Memory B cell (primary cell): ENCODE data around the gene VILL.
"Not testable (repeated sequence)": the region's sequence is repeated elsewhere in the genome, so short reads cannot be mapped to it uniquely, and the experiment has no call there.

ENCODE experiments used
- ATAC-seq: fragments of 150-1000 bp; cut with Tn5 transposase; 2 replicates; pipeline ENCODE4 v1.10.0; 2021; ENCODE audit warnings: low read depth, mild to moderate bottlenecking, moderate library complexity
- DNase-seq, 2 donors: peaks; one replicate each; pipeline ENCODE4 v3.0.0; 2022; ENCODE audit warnings: low spot score in 2 of 2
- H3K27ac Mint-ChIP-seq: one replicate; pipeline ENCODE4 v1.8.0; 2022; ENCODE audit warnings: mild to moderate bottlenecking, moderate library complexity, mixed read lengths
- H3K27me3 Mint-ChIP-seq: one replicate; pipeline ENCODE4 v1.8.0; 2022; ENCODE audit warnings: mixed read lengths
- H3K36me3 Mint-ChIP-seq: one replicate; pipeline ENCODE4 v1.8.0; 2022; ENCODE audit warnings: mild to moderate bottlenecking, mixed read lengths
- H3K4me1 Mint-ChIP-seq: one replicate; pipeline ENCODE4 v1.8.0; 2022; ENCODE audit warnings: mixed read lengths
- H3K4me3 Mint-ChIP-seq: one replicate; pipeline ENCODE4 v1.8.0; 2022; ENCODE audit warnings: mild to moderate bottlenecking, moderate library complexity, mixed read lengths
- H3K9me3 Mint-ChIP-seq: one replicate; pipeline ENCODE4 v1.8.0; 2022; ENCODE audit warnings: mixed read lengths

VILL gene

DNA sequence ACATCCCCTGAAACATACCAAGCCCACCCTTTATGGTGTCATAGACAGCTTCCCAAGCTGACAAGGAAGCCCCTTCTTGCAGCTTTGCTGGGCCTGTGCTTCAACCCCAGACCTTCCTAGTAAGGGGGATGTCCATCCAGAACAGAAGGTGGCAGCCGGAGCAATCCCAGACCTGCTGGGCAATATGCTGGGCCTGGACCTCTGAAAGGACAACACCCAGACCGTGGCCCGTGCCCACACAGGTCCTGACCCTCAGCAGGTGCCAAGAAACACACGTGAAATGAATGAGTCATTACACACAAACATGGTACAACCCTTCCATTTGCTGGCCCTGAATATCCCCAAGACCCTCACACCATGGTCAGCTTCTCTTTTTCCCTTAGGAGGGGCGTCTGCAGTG, 19.8 kb upstream of the VILL start:
- no peak for DNase-seq

DNA sequence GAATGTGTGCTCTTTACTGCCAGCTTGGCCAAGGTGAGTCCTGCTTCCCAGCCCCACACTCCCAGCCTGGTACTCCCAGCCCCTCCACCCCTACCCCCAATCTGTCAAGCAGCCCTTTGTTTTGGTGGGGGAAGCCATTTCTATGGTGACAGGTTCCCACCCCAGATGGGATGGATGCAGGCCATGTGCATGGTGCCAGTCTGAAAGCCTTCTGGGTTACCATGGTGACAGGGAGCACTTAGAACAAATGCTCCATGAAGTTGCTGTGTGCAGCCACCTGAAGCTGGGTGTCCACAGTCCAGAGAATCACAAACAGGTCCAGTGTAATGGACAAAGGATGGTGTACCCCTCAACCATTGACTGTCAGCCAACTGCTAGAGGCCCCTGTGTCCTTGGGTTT, 19.1 kb upstream of the VILL start:
- Mint-ChIP-seq H3K36me3 (no peaks in the 10 kb centered on the region), H3K4me1 (peaks cover 4% of the 10 kb centered on the region), H3K27me3 (peaks cover 7% of the 10 kb centered on the region), H3K4me3 (no peak overlapping the region), H3K9me3 (no peaks in the 10 kb centered on the region), H3K27ac (no peak overlapping the region)
- ATAC-seq (no peak), DNase-seq (no peak)

More for the DNA sequence above, 19.8 kb upstream of the VILL start:
- Mint-ChIP-seq H3K27me3 (peaks cover 7% of the 10 kb centered on the region), H3K4me3 (no peak overlapping the region), H3K36me3 (no peaks in the 10 kb centered on the region), H3K4me1 (peaks cover 4% of the 10 kb centered on the region), H3K27ac (no peak overlapping the region), H3K9me3 (no peaks in the 10 kb centered on the region)
- ATAC-seq, result no peak

DNA sequence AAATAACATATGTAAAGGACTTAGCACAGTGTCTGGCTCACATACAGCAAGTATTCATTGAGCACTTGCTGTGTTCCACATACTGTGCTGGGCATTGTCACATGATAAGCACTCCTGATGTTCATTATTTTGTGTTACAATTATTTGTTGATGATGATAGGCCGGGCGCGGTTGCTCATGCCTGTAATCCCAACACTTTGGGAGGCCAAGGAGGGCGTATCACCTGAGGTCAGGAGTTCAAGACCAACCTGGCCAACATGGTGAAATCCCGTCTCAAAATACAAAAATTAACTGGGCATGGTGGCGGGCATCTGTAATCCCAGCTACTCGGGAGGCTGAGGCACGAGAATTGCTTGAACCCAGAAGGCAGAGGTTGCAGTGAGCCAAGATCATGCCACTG, 18.5 kb upstream of the VILL start:
- not testable (repeated sequence) for H3K36me3 Mint-ChIP-seq, ATAC-seq, H3K4me3 Mint-ChIP-seq, H3K27me3 Mint-ChIP-seq, H3K9me3 Mint-ChIP-seq, DNase-seq, H3K27ac Mint-ChIP-seq, H3K4me1 Mint-ChIP-seq

DNA sequence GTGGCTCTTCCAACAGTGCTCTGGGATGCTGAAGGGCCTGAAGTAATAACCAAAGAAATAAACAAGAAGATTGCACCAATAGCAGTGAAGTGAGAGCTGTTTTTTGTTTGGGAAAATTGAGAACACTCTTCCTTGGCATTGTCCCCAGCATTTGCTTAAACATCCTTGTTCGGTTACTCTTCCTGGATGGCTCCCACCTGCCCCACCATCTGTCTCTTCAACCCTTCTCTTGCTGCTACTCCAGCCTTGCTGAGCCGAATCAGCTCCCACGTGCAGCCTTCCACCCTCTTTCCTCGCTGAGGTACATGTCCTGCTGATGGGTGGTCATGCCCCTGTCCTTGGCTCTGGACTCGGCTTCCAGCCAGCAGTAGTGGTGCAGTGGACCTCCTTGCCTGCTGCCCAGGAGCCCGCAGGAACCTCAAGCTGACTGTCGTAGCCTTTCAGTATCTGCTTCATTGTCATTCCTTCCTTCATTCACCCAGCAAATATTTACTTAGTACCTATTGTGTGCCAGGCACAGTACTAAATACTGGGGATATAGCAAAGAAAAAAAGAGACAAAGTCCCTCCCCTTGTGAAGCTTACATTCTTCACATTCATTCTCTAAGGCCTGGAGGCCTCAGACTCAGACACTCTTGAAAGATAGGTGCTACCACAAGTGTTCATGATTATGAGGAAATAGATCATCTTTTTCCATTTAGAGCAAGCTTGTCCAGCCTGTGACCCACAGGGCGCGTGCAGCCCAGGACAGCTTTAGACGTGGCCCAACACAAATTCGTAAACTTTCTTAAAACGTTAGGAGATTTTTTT, 17.1 kb upstream of the VILL start:
- DNase-seq (no peak), ATAC-seq (no peak)
- Mint-ChIP-seq H3K27me3 (peaks cover 5% of the 10 kb centered on the region), H3K36me3 (no peaks in the 10 kb centered on the region), H3K27ac (no peak overlapping the region), H3K4me3 (no peak overlapping the region), H3K4me1 (peaks cover 4% of the 10 kb centered on the region), H3K9me3 (no peaks in the 10 kb centered on the region)

DNA sequence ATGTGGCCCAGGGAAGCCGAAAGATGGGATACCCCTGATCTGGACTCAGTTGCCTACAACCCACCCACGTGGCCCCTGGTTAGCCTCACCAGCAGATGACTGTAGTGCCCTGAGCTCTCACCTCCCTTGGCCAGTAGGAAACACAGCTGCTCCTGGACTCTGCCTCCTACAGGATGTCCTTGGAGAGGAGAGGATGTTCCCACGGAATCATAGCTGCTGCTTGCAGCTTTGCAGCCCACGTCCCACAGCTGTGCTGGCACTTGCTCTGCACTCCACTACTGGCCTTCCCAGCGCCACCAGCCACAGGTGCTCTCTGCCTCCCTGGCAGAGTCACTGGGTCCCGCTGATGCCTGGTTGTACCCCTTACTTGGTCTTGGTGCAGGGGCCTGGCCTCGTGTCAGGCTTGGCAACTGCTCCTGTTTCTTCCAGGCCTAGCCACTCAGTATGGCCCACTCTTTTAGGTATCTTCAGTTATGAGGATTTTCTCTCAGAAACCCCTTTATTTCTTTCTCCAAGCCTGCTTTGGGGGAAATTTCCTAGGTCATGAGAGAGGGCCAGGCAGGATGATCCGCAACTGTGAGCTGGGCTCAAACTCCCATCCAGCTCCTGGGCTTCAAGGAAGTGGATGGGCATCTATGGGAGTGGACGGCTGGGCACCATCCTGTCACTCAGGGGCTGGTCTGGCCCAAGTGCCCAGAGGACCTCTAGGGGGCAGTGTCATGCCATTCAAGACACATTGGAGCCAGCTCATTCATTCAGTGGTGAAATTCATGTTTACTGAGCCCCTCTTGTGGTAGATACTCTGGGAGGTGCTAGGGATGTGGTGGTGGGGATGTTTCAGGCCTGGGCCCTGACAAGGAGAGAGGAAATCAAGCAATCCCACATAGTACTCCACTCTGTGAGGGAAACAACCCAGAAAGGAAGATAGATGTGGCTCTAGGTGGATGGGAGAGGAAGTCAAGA, 16.2 kb upstream of the VILL start:
- H3K9me3 Mint-ChIP-seq, result no peaks in the 10 kb centered on the region
- H3K36me3 Mint-ChIP-seq, result no peaks in the 10 kb centered on the region
- H3K27ac Mint-ChIP-seq, result no peak overlapping the region
- peaks cover 4% of the 10 kb centered on the region for H3K4me1 Mint-ChIP-seq
- peak; percentile 55 to 59 for DNase-seq
- ATAC-seq, result peak; percentile 92
- H3K27me3 Mint-ChIP-seq, result peaks cover 7% of the 10 kb centered on the region
- no peak overlapping the region for H3K4me3 Mint-ChIP-seq

DNA sequence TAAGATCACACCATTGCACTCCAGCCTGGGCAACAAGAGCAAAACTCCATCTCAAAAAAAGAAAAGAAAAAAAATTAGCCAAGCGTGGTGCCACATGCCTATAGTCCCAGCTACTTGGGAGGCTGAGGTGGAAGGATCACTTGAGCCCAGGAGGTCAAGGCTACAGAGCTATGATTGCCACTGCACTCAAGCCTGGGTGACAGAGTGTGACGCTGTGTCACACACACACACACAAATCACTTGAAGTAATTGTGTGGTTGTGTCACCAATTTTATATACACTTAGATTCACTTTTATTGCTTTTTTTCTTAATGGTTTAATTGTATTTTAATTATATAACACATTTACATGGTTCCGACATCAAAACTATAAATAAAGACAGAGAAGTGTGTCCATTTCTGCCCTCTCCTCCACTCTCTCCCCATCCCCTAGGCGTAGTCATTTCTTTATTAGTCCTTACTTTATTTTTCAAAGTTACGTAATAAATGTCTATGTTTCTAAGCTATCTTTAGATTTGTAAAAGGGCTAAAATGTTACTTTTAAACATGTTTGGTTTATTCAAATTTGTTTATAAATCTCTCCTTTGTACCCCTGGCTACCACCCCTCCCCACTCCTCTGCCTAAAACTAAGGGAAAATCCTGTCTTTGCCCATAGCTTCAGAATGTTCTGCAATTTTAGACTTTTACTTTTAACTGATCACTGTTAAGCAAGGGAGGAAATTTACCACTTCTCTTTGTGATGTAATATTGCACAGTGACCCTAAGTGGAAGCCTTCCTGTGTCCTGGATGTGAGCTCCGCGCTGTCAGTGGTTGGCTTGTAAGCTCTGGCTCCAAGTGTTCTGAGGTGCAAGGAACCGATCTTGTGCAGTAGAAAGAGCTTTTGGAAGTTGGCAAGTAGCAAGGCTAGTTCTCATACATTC, 10.8 kb upstream of the VILL start:
- no peaks in the 10 kb centered on the region for H3K9me3 Mint-ChIP-seq
- H3K27ac Mint-ChIP-seq, result no peak overlapping the region
- DNase-seq (no peak), ATAC-seq (no peak)
- no peaks in the 10 kb centered on the region for H3K36me3 Mint-ChIP-seq
- H3K4me3 Mint-ChIP-seq, result no peak overlapping the region
- H3K27me3 Mint-ChIP-seq, result peaks cover 2% of the 10 kb centered on the region
- H3K4me1 Mint-ChIP-seq, result peaks cover under 1% of the 10 kb centered on the region

DNA sequence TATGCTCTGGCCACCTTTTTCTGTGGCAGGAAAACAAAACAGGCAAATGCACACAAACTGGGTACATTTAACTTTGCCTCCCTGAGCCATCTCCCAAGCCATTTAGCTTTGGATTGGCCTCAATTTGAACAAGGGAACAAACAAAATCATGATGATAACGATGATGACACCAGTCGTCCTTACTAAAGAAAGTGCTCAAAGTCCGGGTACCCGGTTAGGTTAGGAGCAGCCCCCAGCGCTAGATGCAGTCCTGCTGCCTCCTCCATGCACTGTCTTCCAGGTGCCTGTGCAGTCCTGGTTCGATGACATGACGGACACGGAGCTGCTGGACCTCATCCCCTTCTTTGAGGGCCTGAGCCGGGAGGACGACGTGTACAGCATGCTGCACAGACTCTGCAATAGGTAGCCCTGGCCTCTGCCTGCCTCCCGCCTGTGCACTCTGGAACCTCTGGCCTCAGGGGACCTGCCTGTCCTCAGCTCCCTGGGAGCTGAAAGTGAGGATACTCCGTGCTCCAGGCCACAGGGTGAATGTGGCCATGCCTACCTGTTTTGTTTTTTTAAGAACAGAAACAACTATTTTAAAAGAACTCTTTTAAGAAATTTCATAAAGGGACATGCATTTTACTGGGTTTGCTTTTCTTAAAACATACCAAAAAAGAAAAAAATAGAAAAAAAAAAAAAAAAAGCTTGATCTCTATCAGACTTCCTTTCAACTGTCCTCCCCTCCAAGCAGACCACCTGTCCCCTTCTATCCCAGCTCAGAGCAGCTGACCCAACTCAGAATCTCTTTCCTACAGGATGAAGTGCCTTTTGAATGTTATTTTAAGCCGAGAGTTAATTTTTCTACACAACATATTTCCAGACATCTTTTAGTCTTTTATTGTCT, 9.9 kb upstream of the VILL start:
- H3K9me3 Mint-ChIP-seq, result no peaks in the 10 kb centered on the region
- ATAC-seq (no peak), DNase-seq (no peak)
- no peak overlapping the region for H3K4me3 Mint-ChIP-seq
- H3K36me3 Mint-ChIP-seq, result no peaks in the 10 kb centered on the region
- H3K27me3 Mint-ChIP-seq, result peaks cover 2% of the 10 kb centered on the region
- H3K4me1 Mint-ChIP-seq, result no peaks in the 10 kb centered on the region
- H3K27ac Mint-ChIP-seq, result no peak overlapping the region

DNA sequence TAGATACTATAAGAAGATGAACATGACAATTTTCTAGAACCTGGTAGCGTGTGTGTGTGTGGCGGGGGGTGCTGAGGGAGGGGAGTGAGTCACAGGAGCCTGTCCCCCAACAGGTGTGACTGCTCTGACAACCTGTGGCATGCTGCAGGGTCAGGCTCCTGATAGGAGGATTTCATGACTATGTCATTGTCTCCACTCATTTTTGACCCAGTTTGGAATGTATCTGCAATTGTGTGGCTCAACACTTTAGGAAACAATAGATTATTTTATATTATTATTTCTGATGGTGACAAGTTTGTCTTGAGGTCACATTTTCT, 9.3 kb upstream of the VILL start:
- H3K9me3 Mint-ChIP-seq, result no peaks in the 10 kb centered on the region
- no peaks in the 10 kb centered on the region for H3K4me1 Mint-ChIP-seq
- ATAC-seq (no peak), DNase-seq (no peak)
- H3K36me3 Mint-ChIP-seq, result no peaks in the 10 kb centered on the region
- H3K27ac Mint-ChIP-seq, result no peak overlapping the region
- peaks cover 7% of the 10 kb centered on the region for H3K27me3 Mint-ChIP-seq
- no peak overlapping the region for H3K4me3 Mint-ChIP-seq

DNA sequence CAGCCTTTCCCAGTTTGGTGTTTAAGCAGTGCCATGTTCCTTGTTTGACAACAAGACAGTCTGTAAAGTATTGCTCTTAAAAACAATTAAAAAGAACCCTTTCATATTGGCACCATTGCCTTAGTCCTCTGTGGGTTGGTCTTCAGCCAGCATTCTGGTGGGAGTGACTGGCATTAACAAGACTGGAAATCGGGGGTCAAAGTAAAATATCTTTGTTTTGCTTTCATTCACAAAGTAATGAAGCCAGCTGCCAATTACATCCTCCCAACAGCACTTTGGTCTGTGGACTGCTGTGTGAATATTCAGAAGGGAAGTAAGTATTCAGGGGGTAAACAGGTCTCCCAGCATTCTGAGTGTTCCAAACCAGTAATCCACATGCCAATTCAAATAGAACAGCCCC, 8.3 kb upstream of the VILL start:
- Mint-ChIP-seq H3K4me1 (no peaks in the 10 kb centered on the region), H3K27ac (no peak overlapping the region), H3K36me3 (no peaks in the 10 kb centered on the region), H3K27me3 (peaks cover 7% of the 10 kb centered on the region), H3K4me3 (no peak overlapping the region), H3K9me3 (no peaks in the 10 kb centered on the region)
- no peak for ATAC-seq
- no peak for DNase-seq

DNA sequence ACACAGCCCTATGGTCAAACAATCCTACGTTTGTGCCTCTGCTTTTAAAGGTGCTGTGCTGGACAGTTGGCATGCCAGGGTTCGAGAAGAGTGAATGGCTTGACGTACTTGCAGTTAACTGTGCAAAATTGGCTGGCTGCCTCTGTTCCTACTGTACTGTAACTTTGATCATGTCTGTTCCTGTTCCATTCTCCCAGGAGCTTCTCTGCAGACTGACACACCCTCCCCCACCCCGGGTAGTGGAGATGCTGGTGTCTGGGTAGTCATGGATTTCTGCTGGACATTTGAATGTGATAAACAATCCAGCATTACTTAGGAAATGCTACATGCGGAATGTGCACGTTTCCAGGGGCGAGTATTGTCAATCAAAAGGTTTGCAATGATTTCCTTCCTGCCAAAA, 6.5 kb upstream of the VILL start:
- DNase-seq, result no peak
- ATAC-seq, result no peak
- no peaks in the 10 kb centered on the region for H3K4me1 Mint-ChIP-seq
- H3K36me3 Mint-ChIP-seq, result no peaks in the 10 kb centered on the region
- H3K9me3 Mint-ChIP-seq, result no peaks in the 10 kb centered on the region
- H3K27ac Mint-ChIP-seq, result no peak overlapping the region
- H3K4me3 Mint-ChIP-seq, result no peak overlapping the region
- peaks cover 6% of the 10 kb centered on the region for H3K27me3 Mint-ChIP-seq

DNA sequence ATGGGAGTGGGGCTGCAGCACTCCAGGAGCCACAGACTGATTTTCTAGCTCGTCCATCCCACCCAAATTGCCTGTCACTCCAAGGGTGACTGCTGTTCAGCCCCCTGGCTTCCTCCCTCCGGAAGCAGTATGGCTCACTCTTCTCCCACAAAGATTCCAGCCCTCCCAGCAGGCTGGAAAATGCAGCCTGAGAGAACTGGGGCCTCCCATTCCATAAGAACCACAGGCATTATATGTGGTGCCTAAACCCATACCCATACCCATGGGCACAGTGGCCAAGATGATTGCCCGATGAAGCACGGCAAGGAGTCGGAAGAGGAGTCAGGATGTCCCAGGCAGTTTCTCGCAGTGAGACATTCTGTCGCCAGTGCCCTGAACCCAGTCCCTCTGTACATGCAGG, 6.0 kb upstream of the VILL start:
- H3K36me3 Mint-ChIP-seq, result no peaks in the 10 kb centered on the region
- H3K27ac Mint-ChIP-seq, result no peak overlapping the region
- H3K4me1 Mint-ChIP-seq, result no peaks in the 10 kb centered on the region
- ATAC-seq (no peak), DNase-seq (no peak)
- peaks cover 5% of the 10 kb centered on the region for H3K27me3 Mint-ChIP-seq
- no peaks in the 10 kb centered on the region for H3K9me3 Mint-ChIP-seq
- H3K4me3 Mint-ChIP-seq, result no peak overlapping the region

DNA sequence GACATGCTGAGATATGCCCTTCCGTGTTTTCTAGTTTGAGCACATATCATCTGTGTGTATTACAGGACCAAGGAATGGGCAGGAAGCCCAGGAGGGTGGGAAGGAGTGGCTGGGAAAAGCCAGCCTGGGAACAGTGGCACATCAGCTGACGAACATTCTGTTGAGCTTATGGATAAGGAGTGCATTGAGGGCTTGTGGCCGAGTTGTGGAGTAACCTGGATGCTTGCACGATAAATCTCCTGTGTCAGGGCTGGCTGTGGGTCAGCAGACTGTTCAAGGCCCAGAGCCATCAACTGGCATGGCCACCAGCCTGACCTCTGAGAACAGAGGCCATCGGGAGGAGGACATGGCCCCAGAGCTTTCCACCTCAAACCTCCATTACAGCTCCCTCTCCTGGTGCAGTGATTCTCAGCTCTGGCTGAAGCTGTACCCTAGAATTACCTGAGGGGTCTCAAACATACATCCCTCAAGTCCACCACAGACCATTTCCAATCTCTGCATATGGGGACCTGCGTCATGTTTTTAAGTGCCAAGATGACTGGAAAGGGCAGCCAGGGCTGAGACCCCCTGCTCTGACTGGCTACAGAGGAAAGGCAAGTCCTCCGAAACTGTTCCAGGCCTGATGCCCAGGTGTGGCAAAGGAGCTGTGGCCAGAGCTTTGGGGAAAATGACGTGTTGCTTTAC, 4.8 kb upstream of the VILL start:
- DNase-seq, result no peak
- Mint-ChIP-seq H3K9me3 (no peaks in the 10 kb centered on the region), H3K36me3 (no peaks in the 10 kb centered on the region), H3K27ac (no peak overlapping the region), H3K27me3 (peaks cover 5% of the 10 kb centered on the region), H3K4me3 (no peak overlapping the region), H3K4me1 (no peaks in the 10 kb centered on the region)
- no peak for ATAC-seq
